ENCODE results near the gene RASL11B.
"Not testable (repeated sequence)": the region's sequence is repeated elsewhere in the genome, so short reads cannot be mapped to it uniquely, and the experiment has no call there.

RASL11B gene

GRCh38 chr4:52861879-52862616, at the start of gene RASL11B:
TSS of gene RASL11B (plus strand) at chr4:52862317. CDS start at chr4:52862508, 191 bp downstream.
- Histone ChIP-seq H3K27me3 (replicated peaks; ENCODE audit: control insufficient read depth, insufficient read depth, low read length) (no peaks in the 10 kb centered on the region), H3K4me3 (ENCODE audit: low read length) (peak within 1 kb of the TSS; percentile 88), H3K4me1 (ENCODE audit: control insufficient read depth, insufficient read depth, low read length) (peaks cover 28% of the 10 kb centered on the region), H3K9me3 (ENCODE audit: control insufficient read depth, low read length) (peaks cover 17% of the 10 kb centered on the region), H3K36me3 (ENCODE audit: control insufficient read depth, insufficient read depth, low read length, severe bottlenecking) (peaks cover 27% of the 10 kb centered on the region), H3K9ac (ENCODE audit: low read length) (peak within 1 kb of the TSS; percentile 92)
- peak; percentile 93 for DNase-seq (ENCODE audit: low read depth)

DNA sequence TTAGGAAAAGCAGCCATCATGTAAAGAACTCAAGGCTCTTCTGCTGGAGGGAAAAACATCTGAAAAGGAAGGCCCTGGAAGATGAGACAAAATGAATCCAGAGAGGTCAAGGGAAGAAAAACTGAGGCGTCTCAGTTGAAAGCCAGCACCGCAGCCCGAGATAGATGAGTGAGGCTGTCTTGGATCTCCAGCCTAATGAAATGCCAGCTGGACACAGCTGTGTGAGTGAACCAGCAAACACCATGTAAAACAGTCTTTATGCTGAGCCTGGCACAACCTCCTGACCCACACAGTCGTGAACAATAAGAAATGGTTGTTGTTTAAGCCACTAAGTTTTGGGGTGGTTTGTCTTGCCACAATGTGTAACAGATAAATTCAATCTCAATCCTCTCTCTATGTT, 48.6 kb upstream of the RASL11B start:
- no peak overlapping the region for H3K4me3 ChIP-seq (ENCODE audit: low read length)
- H3K9ac ChIP-seq (ENCODE audit: low read length), result no peak overlapping the region
- DNase-seq (ENCODE audit: low read depth), result no peak
- no peaks in the 10 kb centered on the region for H3K36me3 ChIP-seq (ENCODE audit: control insufficient read depth, insufficient read depth, low read length, severe bottlenecking)
- H3K9me3 ChIP-seq (ENCODE audit: control insufficient read depth, low read length), result no peaks in the 10 kb centered on the region
- no peaks in the 10 kb centered on the region for H3K27me3 ChIP-seq (replicated peaks; ENCODE audit: control insufficient read depth, insufficient read depth, low read length)
- no peaks in the 10 kb centered on the region for H3K4me1 ChIP-seq (ENCODE audit: control insufficient read depth, insufficient read depth, low read length)

- H3K27me3 ChIP-seq (replicated peaks; ENCODE audit: control insufficient read depth, insufficient read depth, low read length), result no peaks in the 10 kb centered on the region
- H3K4me1 ChIP-seq (ENCODE audit: control insufficient read depth, insufficient read depth, low read length), result peaks cover 19% of the 10 kb centered on the region
- H3K4me3 ChIP-seq (ENCODE audit: low read length), result no peak overlapping the region
- H3K9ac ChIP-seq (ENCODE audit: low read length), result peak overlapping the region; percentile 15
- DNase-seq (ENCODE audit: low read depth), result peak; percentile 87
- no peaks in the 10 kb centered on the region for H3K9me3 ChIP-seq (ENCODE audit: control insufficient read depth, low read length)
- H3K36me3 ChIP-seq (ENCODE audit: control insufficient read depth, insufficient read depth, low read length, severe bottlenecking), result no peaks in the 10 kb centered on the region
Observed at GRCh38 chr4:52822583-52822971, 39.5 kb upstream of the RASL11B start.

GRCh38 chr4:52822972-52823701, 39.0 kb upstream of the RASL11B start:
- H3K9me3 ChIP-seq (ENCODE audit: control insufficient read depth, low read length), result no peaks in the 10 kb centered on the region
- no peaks in the 10 kb centered on the region for H3K36me3 ChIP-seq (ENCODE audit: control insufficient read depth, insufficient read depth, low read length, severe bottlenecking)
- H3K4me1 ChIP-seq (ENCODE audit: control insufficient read depth, insufficient read depth, low read length), result peaks cover 19% of the 10 kb centered on the region
- DNase-seq (ENCODE audit: low read depth), result no peak
- H3K27me3 ChIP-seq (replicated peaks; ENCODE audit: control insufficient read depth, insufficient read depth, low read length), result no peaks in the 10 kb centered on the region
- peak overlapping the region; percentile 55 for H3K9ac ChIP-seq (ENCODE audit: low read length)
- H3K4me3 ChIP-seq (ENCODE audit: low read length), result no peak overlapping the region

GRCh38 chr4:52823702-52824092, 38.4 kb upstream of the RASL11B start:
- H3K36me3 ChIP-seq (ENCODE audit: control insufficient read depth, insufficient read depth, low read length, severe bottlenecking), result no peaks in the 10 kb centered on the region
- DNase-seq (ENCODE audit: low read depth), result no peak
- H3K9ac ChIP-seq (ENCODE audit: low read length), result peak overlapping the region; percentile 55
- H3K4me3 ChIP-seq (ENCODE audit: low read length), result no peak overlapping the region
- H3K9me3 ChIP-seq (ENCODE audit: control insufficient read depth, low read length), result no peaks in the 10 kb centered on the region
- no peaks in the 10 kb centered on the region for H3K27me3 ChIP-seq (replicated peaks; ENCODE audit: control insufficient read depth, insufficient read depth, low read length)
- H3K4me1 ChIP-seq (ENCODE audit: control insufficient read depth, insufficient read depth, low read length), result peaks cover 19% of the 10 kb centered on the region

- Histone ChIP-seq H3K36me3 (ENCODE audit: control insufficient read depth, insufficient read depth, low read length, severe bottlenecking) (no peaks in the 10 kb centered on the region), H3K4me3 (ENCODE audit: low read length) (no peak overlapping the region), H3K9me3 (ENCODE audit: control insufficient read depth, low read length) (no peaks in the 10 kb centered on the region)
Observed at GRCh38 chr4:52824270-52824602, 37.9 kb upstream of the RASL11B start.

DNA sequence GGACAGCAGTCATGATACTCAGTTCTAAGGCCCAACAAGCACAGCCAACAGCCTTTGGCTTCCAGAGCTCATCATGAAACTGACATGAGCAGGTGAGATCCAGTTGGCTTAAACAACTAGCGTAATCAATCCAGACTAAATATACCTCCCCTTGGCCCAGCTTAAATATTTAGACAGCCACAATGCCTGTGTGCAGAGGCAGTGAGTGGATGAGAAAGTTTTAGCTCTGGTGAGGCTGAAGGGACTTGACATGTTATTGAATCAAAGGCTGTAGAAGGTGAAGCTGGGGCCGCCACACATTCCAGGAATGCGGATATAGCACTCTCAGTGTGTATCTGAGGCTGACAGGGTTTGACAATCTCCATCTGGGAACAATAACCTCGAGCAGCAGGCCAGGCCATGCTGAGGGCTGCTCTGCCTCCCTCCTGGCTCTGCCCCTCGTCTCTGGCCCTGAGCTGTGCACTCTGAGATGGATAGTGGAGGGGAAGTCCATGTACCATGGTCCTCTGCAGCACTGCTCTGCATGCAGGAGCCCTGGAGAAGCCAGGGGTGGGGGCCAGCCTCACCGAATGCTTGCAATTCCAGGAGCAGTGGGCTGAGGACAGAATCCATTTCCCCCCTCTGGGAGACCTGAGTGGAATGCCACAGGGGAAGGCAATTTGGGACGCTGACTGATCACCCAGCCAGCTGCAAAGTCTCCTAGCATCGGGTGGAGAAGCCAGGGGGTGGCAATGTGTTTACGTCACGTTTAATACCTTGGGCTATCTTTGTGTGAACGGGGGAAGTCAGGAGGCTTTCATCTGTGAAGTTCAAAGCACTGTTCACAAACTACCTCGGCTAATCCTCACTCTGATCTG, 37.3 kb upstream of the RASL11B start:
- DNase-seq (ENCODE audit: low read depth), result peak; percentile 81
- Histone ChIP-seq H3K4me1 (ENCODE audit: control insufficient read depth, insufficient read depth, low read length) (peaks cover 19% of the 10 kb centered on the region), H3K4me3 (ENCODE audit: low read length) (no peak overlapping the region), H3K9ac (ENCODE audit: low read length) (no peak overlapping the region), H3K36me3 (ENCODE audit: control insufficient read depth, insufficient read depth, low read length, severe bottlenecking) (no peaks in the 10 kb centered on the region), H3K27me3 (replicated peaks; ENCODE audit: control insufficient read depth, insufficient read depth, low read length) (no peaks in the 10 kb centered on the region), H3K9me3 (ENCODE audit: control insufficient read depth, low read length) (no peaks in the 10 kb centered on the region)

More at GRCh38 chr4:52824270-52824602, 37.9 kb upstream of the RASL11B start:
- H3K4me1 ChIP-seq (ENCODE audit: control insufficient read depth, insufficient read depth, low read length), result peaks cover 19% of the 10 kb centered on the region
- H3K27me3 ChIP-seq (replicated peaks; ENCODE audit: control insufficient read depth, insufficient read depth, low read length), result no peaks in the 10 kb centered on the region
- H3K9ac ChIP-seq (ENCODE audit: low read length), result no peak overlapping the region
- no peak for DNase-seq (ENCODE audit: low read depth)

- no peak overlapping the region for H3K9ac ChIP-seq (ENCODE audit: low read length)
- no peaks in the 10 kb centered on the region for H3K27me3 ChIP-seq (replicated peaks; ENCODE audit: control insufficient read depth, insufficient read depth, low read length)
- no peaks in the 10 kb centered on the region for H3K36me3 ChIP-seq (ENCODE audit: control insufficient read depth, insufficient read depth, low read length, severe bottlenecking)
- no peak overlapping the region for H3K4me3 ChIP-seq (ENCODE audit: low read length)
- DNase-seq (ENCODE audit: low read depth), result peak; percentile 22
- H3K9me3 ChIP-seq (ENCODE audit: control insufficient read depth, low read length), result no peaks in the 10 kb centered on the region
- peaks cover 19% of the 10 kb centered on the region for H3K4me1 ChIP-seq (ENCODE audit: control insufficient read depth, insufficient read depth, low read length)
Observed at GRCh38 chr4:52825460-52826090, 36.5 kb upstream of the RASL11B start.

DNA sequence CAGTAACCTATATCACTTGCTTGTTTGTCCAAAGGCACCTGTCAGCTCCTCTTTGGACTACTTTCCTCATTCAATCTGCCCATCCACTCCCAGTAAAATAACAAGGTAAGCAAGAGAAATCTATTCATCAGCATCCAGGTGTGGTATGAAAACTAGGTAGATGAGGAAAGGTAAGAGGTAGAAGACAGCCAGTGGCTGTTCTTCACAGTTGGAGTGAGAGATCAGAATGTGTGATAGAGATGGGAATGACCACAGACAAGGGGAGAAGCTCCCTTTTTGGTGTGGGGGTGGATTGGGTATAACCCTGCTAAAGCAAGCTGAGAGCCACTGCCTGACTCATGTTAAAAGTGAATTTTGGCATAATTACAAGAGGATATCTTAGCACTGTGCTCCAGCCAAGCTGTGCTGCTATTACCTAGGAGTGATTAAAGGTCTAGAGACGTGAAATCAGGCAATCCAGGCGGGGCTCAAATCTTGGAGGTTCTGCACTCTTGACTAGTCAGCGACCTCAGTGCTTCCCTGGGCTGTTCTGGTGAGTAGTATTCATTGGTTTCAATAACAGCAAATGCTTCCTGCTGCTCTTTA, 28.1 kb upstream of the RASL11B start:
- H3K9ac ChIP-seq (ENCODE audit: low read length), result no peak overlapping the region
- H3K4me3 ChIP-seq (ENCODE audit: low read length), result no peak overlapping the region
- H3K9me3 ChIP-seq (ENCODE audit: control insufficient read depth, low read length), result no peaks in the 10 kb centered on the region
- no peaks in the 10 kb centered on the region for H3K27me3 ChIP-seq (replicated peaks; ENCODE audit: control insufficient read depth, insufficient read depth, low read length)
- no peaks in the 10 kb centered on the region for H3K36me3 ChIP-seq (ENCODE audit: control insufficient read depth, insufficient read depth, low read length, severe bottlenecking)
- peaks cover 29% of the 10 kb centered on the region for H3K4me1 ChIP-seq (ENCODE audit: control insufficient read depth, insufficient read depth, low read length)
- peak; percentile 20 for DNase-seq (ENCODE audit: low read depth)

- H3K4me1 ChIP-seq (ENCODE audit: control insufficient read depth, insufficient read depth, low read length), result peaks cover 37% of the 10 kb centered on the region
- H3K9me3 ChIP-seq (ENCODE audit: control insufficient read depth, low read length); DNase-seq (ENCODE audit: low read depth); H3K27me3 ChIP-seq (replicated peaks; ENCODE audit: control insufficient read depth, insufficient read depth, low read length); H3K36me3 ChIP-seq (ENCODE audit: control insufficient read depth, insufficient read depth, low read length, severe bottlenecking); H3K9ac ChIP-seq (ENCODE audit: low read length); H3K4me3 ChIP-seq (ENCODE audit: low read length): not testable (repeated sequence)
Observed at GRCh38 chr4:52834641-52835456, 27.3 kb upstream of the RASL11B start.

Measured in adipocyte (in vitro differentiated cells).